GM10266 (cell line): ENCODE results near the gene GREB1.

Experiments
- DNase-seq: peaks from one replicate; pipeline ENCODE4 v3.0.0; 2012; ENCODE audit errors: extremely low spot score
- TF ChIP-seq, protein P1 (sequence below): IDR thresholded peaks from 2 replicates; pipeline ENCODE4 v1.5.1; 2012; ENCODE audit warnings: mild to moderate bottlenecking, low read depth; ENCODE audit not compliant: control insufficient read depth, insufficient read depth; ENCODE audit errors: missing control alignments

Gene GREB1

DNA sequence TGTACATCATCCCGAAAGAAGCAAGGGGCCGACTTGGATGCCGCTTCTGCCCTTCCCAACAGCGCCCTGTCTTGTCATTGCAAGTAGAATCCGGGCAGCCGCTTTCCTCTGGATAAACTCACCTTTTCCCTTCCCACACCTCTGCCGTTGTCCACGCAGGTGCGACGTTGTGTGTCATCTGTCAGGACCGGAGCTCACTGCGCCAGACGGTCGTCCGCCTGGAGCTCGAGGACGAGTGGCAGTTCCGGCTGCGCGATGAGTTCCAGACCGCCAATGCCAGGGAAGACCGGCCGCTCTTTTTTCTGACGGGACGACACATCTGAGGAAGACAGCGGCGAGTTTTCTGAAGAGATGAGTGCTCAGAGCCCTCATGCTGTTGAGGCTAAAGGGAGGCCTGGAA lies 106.3 kb downstream of the GREB1 start:
- DNase-seq = no peak
- TF ChIP-seq, protein P1, sequence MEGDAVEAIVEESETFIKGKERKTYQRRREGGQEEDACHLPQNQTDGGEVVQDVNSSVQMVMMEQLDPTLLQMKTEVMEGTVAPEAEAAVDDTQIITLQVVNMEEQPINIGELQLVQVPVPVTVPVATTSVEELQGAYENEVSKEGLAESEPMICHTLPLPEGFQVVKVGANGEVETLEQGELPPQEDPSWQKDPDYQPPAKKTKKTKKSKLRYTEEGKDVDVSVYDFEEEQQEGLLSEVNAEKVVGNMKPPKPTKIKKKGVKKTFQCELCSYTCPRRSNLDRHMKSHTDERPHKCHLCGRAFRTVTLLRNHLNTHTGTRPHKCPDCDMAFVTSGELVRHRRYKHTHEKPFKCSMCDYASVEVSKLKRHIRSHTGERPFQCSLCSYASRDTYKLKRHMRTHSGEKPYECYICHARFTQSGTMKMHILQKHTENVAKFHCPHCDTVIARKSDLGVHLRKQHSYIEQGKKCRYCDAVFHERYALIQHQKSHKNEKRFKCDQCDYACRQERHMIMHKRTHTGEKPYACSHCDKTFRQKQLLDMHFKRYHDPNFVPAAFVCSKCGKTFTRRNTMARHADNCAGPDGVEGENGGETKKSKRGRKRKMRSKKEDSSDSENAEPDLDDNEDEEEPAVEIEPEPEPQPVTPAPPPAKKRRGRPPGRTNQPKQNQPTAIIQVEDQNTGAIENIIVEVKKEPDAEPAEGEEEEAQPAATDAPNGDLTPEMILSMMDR = no peak

DNA sequence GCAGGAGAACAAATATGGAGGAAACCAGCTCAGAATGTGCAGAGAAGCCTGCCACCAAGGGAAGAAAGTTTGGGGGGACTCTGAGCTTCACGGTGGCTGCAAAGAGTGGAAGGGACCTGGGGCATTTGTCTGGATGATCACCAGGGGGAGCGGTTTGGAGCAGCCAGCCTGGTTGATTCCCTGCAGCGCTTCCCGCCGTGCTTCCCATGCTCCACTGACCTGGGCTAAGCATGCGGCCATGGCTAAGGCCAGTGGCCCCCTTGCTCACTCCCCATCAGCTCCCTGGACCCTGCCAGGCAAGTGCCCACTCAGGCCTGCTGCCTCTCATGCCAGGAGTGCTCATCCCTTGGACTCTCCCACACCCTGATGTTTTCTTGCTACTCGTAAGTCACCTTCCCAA lies 109.1 kb downstream of the GREB1 start:
- no peak for DNase-seq

DNA sequence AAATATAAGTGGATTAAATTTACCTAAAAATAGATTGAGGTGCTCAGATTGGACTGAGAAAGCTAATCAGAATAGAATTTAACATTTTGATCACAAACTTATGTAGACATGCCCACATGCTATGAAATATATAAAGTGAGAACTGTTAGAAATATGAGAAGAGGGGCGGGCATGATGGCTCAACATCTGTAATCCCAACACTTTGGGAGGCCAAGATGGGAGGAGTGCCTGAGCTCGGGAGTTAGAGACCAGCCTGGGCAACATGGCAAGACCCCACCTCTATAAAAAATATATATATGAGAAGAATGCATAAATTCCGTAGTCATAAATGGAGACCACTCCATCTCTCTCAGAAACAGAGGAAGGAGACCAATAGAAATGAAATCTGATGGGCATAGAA lies 110.4 kb downstream of the GREB1 start:
- DNase-seq = no peak
- TF ChIP-seq, protein P1 = no peak

More for the DNA sequence above, 109.1 kb downstream of the GREB1 start:
- TF ChIP-seq, protein P1 = no peak

DNA sequence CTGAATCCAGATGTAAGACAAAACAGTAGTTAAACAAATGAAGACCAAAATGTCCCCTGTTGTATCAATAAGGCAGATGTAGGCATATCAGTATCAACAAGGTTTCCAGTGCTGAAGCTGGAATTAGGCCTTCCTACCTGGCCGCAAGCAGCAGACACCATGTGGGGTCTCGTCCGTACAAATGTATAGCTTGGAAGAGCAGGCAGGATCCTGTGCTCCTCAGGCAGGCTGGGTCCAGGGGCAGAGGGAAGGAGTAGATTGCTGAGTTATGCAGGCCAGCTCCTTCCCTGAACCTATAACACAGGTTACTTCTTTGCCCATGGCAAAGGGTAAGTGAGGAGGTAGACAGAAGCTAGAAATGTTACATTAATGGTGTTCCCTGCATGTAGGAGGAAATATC lies 112.7 kb downstream of the GREB1 start:
- TF ChIP-seq, protein P1 = no peak
- no peak for DNase-seq

DNA sequence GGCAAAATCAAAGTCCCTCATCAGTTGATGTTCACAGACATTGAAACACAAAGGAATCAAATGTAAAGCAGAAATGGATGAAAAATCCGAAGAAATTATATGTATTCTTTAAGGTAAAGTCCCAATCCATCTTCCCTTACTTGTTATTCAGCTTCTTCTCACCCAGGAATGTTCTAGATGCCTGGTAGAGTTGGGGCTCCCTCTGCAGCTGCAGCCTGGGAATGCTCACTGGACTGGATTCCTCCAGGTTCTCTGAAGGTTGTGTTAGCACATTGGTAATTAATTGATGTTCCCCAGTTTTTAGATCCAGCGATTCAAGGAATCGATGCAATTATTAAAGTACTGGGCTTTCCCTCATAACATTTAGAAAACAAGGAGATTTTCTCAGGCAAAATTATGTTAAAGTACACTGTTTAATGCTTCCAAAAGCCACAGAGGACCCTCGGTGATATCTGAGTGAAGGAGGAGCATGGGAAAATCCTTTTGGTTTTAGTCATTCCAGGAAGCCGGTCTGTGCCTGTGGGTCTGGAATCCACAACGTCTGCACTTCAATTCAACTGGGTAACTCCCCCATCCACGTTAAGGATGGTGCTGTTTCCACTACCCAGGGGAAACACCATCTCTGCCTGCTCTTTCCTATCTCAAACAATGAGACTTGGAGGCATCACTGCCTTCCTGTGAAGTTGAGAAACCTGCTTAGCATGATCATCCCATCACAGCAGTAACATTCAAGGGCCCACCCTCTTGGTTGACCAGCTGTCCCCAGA lies 114.2 kb downstream of the GREB1 start:
- TF ChIP-seq, protein P1 = no peak
- DNase-seq = no peak

DNA sequence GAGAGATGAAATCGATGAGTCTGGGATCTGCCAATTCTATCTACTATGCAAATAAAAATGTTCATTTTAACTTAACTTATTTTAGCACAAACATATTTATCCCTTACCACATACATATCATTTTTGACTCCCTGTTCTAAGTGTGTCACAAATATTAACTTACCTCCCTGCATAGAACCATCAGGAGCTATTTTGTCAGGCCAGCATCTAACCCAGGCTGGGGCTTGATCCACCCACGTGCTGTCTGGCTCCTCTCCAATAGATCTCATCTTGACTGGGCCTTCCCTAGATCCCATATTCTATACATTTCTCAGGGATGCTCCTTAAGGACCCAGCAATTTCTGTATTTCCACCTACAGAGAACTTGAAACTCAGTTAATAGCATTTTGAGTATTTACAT lies 115.2 kb downstream of the GREB1 start:
- no peak for DNase-seq
- TF ChIP-seq, protein P1 = no peak

DNA sequence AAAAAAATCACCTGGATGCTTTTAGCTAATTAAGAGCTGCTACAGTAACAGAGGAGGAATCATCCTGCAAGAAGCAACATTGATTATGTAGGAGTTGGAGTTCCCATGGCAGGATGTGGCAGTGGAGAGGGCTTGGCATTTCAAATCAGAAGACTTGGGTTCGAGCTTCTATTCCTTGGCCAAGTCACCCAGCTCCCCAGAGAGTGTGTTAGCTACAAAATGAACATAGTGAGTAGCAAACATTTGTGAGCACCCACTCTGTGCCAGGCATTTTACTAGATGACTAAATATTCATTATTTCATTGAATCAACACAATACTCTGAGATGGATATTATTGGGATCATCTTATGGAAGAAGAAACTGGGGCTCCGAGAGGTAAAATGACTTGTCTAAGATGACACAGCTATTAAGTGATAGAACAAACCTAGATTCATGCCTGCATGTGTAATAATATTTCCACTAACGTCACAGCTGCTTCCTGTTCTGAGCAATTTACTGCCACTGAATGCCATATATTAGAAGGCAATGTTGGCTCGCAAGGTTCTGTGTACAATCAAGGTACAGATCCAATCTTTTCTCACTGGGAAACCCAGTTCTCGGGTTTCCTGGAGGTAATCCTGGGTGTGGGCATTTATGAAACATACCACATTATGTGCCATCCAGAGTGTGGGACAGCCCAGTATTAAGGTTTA lies 118.2 kb downstream of the GREB1 start:
- TF ChIP-seq, protein P1 = no peak

More for the DNA sequence above, 118.2 kb downstream of the GREB1 start:
- no peak for DNase-seq
